ENCODE data around the gene BUD23. TPM values are rescaled to one million over a fixed set of nuclear protein-coding genes. Genes with fewer than 3 reads are reported as not detected.

The BUD23 gene
- total RNA-seq, 2 donors from 2014 or later, result 54.6 to 82.3 TPM

DNA sequence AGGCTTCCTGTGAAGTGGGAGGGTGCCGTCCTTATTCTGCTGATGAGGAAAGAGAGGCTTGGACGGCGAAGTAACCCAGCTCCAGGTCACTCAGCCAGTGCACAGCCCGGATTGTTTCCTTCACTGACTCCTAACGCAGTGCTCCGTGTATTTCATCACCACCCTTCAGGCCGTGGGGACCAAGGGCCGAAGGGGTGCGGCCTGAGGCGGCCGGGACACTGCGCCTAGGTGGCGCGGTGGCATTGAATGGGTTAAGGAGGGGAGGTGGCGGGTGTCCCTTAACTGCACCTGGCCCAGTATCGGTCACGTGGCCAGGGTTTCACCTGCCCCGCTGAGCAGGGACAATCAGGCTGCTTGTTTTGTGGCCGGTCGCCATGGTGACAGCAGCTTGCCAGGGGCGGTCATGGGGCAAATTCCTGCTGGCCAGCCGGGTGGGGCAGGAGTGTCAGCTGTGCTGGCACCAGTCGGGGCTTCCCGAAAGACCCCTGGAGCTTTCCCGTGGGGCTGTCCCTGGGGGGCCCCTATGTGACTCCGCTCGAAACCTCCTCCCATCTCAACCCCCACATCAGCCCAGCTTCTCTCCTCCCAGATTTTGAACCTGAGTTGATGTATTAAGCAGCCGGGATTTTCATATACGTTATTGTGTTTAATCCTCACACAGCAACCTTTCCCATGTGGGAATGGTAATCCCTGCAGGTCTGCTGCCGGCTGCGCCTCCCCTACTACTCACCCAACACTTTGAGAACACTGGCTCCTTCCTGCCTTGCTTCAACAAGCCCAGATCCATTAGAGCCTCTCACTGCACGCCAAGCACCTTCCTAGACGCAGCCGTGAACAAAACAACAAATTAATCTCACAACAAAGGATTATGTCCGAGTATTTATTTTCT lies 59.6 kb downstream of the BUD23 start:
- Mint-ChIP-seq H3K36me3 (ENCODE audit: low read depth) (no peaks in the 10 kb centered on the region), H3K4me1 (no peaks in the 10 kb centered on the region), H3K27ac (no peak overlapping the region), H3K27me3 (no peaks in the 10 kb centered on the region), H3K4me3 (no peak overlapping the region), H3K9me3 (no peaks in the 10 kb centered on the region)
- ATAC-seq (replicated peaks), result no peak

DNA sequence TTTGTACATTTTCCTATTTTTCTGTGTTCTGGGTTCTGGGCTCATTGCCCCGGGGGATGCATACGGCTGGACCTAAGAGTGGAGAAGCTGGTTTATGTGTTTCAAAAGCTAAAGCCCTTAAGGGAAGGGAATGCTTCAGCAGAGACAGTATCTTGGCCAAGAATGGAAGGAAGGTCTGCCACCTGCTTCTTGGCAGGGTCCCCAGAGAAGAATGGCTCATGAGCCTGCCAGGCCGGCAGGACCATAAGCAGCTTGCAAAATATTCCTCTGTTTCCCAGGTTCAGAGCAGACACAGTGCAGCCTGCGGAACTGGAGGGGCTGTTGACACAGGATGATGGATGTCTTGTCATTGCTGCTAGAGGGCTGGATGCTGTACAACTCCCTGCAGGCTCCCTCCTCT lies 63.0 kb downstream of the BUD23 start:
- no peak for ATAC-seq (replicated peaks)
- Mint-ChIP-seq H3K27ac (no peak overlapping the region), H3K27me3 (peaks cover 9% of the 10 kb centered on the region), H3K4me3 (no peak overlapping the region), H3K36me3 (ENCODE audit: low read depth) (no peaks in the 10 kb centered on the region), H3K9me3 (no peaks in the 10 kb centered on the region), H3K4me1 (no peaks in the 10 kb centered on the region)

Other genes starting within 250 kb of the BUD23 start
- not detected for gene FZD9, start 249.8 kb upstream of the BUD23 start, total RNA-seq
- gene BAZ1B, start 161.3 kb upstream of the BUD23 start, total RNA-seq, result 100 to 1,000 TPM in 1 of 2 donors, 10 to 100 TPM in 1; 59.7 to 102 TPM
- 10 to 100 TPM; 52.4 to 76.7 TPM for gene BCL7B, start 125.9 kb upstream of the BUD23 start, total RNA-seq
- 10 to 100 TPM; 34.7 to 43.5 TPM for gene TBL2, start 105.0 kb upstream of the BUD23 start, total RNA-seq
- gene MLXIPL, start 59.1 kb upstream of the BUD23 start, total RNA-seq, result not detected
- under 1 TPM; 0.15 to 0.48 TPM for gene VPS37D, start 15.8 kb upstream of the BUD23 start, total RNA-seq
- gene DNAJC30, start 144 bp upstream of the BUD23 start, total RNA-seq, result 1 to 10 TPM; 5.3 to 7.6 TPM
- 10 to 100 TPM; 16.8 to 40.9 TPM for gene STX1A, start 36.1 kb downstream of the BUD23 start, total RNA-seq
- gene ABHD11, start 55.2 kb downstream of the BUD23 start, total RNA-seq, result 10 to 100 TPM; 11.9 to 21.2 TPM
- not detected for gene CLDN3, start 86.7 kb downstream of the BUD23 start, total RNA-seq
- gene CLDN4, start 147.4 kb downstream of the BUD23 start, total RNA-seq, result under 1 TPM in 1 of 2 donors, not detected in 1; 0.26 TPM
- gene METTL27, start 158.9 kb downstream of the BUD23 start, total RNA-seq, result 1 to 10 TPM in 1 of 2 donors, under 1 TPM in 1; 0.76 to 1.5 TPM
- gene TMEM270, start 177.6 kb downstream of the BUD23 start, total RNA-seq, result not detected